HG02763 (cell line): ENCODE results near the gene IBTK.
"Not testable (repeated sequence)": the region's sequence is repeated elsewhere in the genome, so short reads cannot be mapped to it uniquely, and the experiment has no call there.

Experiments used
- ATAC-seq: cut with Tn5 transposase; IDR thresholded peaks from one replicate; pipeline ENCODE4 v1.9.1; 2021; ENCODE audit warnings: mild to moderate bottlenecking, moderate library complexity; ENCODE audit not compliant: unreplicated experiment

IBTK gene

DNA sequence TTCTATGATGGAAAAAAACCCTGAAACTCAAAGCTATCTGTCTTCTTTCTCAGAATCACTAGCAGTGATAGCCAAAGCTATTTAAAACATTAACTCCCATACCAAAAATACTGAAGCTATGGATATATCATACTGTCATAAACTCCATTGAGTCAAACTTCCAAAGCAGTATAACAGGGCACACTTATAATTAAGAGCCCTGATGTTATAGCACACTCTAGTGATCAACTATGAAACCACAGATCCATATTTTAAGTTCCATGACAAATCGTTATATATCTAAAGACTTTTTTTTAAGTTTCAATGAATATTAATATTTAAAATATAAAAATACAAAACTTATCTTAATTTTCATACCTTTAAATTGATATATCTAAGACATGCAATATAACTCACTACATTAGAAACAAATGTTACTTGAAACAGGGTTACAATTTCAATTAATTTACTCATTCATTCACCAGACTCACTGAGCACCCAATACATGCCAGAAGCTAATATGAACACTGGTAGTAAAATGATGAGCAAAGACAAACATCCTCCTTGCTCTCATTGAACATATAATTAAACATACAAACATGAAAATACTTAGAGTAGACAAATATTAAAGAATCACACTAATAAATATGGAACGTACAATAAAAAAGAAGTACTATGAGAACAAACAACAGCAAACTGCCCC, 69.3 kb downstream of the IBTK start:
- no peak for ATAC-seq

DNA sequence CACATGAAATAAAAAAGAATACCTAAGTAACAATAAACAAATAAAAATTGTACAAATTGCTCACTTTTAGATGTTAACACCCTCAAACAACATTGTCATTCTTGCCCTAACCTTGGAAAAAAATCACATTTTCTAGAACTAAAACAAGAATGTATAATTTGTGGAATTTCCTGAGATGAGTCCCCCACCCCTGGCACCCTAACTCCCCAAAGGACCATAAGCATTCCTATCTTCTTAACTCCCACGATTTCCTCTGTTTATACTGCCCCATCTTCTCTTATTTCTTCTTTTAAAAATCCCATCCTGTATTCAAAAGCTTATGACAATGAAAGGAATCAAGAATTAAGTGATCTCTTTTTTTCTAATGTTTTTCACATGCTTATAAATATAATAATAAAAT, 70.9 kb downstream of the IBTK start:
- ATAC-seq, result no peak

DNA sequence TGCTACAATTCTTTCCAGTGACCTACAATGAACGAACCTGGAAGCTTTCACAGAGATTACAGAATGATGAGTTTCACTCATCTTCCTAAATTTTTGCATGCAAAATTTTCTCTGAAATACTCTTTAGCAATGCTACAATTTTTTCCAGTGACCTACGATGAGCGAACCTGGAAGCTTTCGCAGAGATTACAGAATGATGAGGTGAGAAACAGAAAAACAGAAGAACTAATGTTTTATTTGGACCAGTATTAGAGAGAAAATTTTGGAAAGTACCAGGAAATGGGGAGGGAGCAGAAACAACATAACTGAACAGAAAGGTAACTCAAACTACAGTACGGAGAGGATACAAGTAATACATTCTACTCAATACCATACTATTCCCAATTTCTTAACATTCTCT, 75.0 kb downstream of the IBTK start:
- no peak for ATAC-seq

- no peak for ATAC-seq
Observed at GRCh38 chr6:82169138-82169876, 78.2 kb downstream of the IBTK start.

- ATAC-seq, result no peak
Observed at GRCh38 chr6:82166493-82166892, 81.1 kb downstream of the IBTK start.

DNA sequence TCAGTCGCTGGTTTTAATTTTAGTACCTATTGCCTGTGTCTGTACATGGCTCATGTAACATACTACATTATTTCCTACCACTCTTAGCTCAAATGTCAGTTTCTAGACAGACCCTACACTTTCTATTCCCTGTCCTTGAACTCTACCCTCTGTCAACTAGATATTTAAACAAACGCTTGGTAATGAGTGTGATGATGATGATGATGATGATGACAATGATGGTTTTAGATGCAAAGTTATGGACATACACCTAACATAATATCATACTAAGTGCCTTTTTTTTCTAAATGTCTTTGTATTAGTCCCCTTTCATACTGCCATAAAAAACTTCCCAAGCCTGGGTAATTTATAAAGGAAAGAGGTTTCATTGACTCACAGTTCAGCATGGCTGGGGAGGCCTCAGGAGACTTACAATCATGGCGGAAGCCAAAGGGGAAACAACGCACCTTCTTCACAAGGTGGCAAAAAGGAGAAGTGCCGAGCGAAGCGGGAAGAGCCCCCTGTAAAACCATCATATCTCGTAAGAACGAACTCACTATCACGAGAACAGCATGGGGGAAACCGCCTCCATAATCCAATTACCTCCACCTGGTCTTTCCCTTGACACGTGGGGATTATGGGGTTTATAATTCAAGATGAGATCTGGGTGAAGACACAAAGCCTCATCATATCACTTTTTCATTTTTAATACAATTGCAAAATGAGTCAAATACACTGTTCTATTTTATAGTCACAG, 87.1 kb downstream of the IBTK start:
- no peak for ATAC-seq

GRCh38 chr6:82152786-82153185, 94.8 kb downstream of the IBTK start:
- not testable (repeated sequence) for ATAC-seq

DNA sequence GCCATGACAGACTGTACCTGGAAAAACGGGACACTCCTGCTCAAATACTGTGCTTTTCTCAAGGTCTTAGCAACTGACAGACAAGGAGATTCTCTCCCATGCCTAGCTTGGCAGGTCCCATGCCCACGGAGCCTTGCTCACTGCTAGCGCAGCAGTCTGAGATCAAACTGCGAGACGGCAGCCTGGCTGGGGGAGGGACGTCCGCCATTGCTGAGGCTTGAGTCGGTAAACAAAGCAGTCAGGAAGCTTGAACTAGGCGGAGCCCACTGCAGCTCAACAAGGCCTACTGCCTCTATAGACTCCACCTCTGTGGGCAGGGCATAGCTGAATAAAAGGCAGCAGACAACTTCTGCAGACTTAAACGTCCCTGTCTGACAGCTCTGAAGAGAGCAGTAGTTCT, 96.4 kb downstream of the IBTK start:
- ATAC-seq, result not testable (repeated sequence)

DNA sequence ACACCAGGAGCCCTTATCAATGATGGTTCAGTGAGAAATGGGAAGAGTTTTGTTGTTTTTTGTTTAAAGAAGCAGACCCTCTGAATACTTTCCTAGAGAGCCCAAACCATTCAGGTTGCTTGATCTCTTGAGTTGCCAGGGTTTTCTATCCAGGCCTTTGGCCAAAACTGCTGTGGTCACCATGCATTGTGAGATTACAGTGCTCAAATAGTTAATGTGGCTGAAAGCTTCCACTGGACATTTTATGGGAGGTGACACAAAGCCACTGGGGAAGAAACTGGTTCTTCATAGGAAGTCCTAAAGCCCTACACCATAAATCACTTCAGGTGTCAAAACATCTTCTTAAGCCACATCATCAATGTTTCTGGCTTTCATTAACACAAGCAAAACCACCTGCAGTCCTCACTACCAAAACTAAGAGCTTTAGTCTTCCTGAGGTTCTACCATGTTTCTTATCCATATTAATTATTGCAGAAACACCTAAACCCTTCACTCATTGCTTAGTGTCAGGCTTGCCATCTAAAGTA, 101.6 kb downstream of the IBTK start:
- no peak for ATAC-seq

DNA sequence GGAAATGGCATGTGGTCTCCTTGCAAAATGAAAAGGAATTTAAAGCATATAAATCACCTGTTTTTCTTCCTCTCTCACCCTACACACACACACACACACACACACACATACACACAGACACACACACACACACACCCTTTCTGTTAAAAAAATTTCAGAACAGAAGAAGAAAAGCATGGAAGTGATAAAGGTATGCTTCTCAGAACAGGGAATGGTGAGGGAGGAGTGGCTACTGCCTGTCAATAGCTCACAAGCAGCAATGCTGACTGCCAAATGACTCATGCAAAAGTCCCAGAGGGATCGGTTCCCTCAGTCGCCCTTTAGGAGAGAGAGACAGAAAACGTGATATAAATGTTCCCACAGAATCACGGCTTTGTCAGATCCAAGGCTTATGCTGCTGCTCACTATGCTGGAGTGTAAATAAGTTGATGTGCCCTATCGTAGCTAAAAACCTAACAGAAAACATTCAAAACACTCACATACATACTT, 102.6 kb downstream of the IBTK start:
- no peak for ATAC-seq

- ATAC-seq, result peak; percentile 89
Observed at GRCh38 chr6:82144007-82144851, 103.3 kb downstream of the IBTK start.

DNA sequence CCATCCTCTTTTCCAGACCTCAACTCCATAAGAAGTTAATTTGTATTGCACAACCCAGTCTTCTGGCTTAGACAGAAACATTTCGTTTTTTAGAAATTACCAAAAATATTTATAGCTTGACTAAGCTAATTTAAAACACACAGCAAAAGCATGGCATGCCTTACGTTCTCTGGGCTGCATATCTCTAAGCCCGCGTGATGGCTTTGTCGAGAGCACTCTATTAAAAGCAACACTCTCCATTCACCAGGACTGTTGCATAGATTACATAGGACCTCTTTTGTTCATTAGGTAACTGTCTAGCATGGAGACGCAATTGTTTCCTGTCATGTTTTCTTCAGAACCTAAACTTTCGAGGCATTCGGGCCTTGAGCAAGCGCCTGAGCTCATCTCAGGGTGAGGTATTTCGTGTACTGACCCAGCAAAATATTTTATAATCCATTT, 104.5 kb downstream of the IBTK start:
- no peak for ATAC-seq

DNA sequence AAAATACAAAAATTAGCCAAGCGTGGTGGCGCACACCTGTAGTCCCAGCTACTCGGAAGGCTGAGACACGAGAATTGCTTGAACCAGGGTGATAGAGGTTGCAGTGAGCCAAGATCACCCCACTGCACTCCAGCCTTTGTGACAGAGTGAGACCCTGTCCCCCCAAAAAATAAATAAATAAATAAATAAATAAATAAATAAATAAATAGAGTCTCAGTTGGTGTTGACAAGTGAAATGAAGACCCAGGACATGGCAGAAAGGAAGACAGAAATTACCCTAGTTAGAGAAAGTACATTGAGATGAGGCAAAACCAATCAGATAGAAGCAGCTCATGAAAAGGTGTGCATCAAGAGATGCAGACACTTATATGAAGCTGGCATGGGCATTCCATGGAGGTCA, 105.0 kb downstream of the IBTK start:
- no peak for ATAC-seq

GRCh38 chr6:82138075-82138791, 109.3 kb downstream of the IBTK start:
- no peak for ATAC-seq

GRCh38 chr6:82131441-82131840, 116.1 kb downstream of the IBTK start:
- ATAC-seq, result no peak

- no peak for ATAC-seq
Observed at GRCh38 chr6:82129797-82130196, 117.7 kb downstream of the IBTK start.

DNA sequence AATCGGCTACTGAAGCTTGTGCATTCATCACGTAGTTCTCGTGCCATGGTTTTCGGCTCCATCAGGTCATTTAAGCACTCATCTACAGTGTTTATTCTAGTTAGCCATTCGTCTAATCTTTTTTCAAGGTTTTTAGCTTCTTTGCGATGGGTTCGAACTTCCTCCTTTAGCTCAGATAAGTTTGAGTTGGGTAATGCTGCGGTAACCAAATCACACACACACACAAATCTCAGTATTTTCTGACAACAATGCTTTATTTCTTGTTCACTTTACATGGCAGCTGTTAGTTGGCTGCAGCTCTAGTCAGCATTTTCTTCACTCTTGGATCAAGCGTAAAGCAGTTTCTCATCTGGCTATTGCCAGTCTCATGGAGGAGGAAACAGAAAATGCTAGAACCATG, 118.6 kb downstream of the IBTK start:
- not testable (repeated sequence) for ATAC-seq

GRCh38 chr6:82123632-82124031, 123.9 kb downstream of the IBTK start:
- ATAC-seq, result no peak
